HG02943 (cell line): ENCODE data around the gene COASY.
"Not testable (repeated sequence)": the region's sequence is repeated elsewhere in the genome, so short reads cannot be mapped to it uniquely, and the experiment has no call there.

Source experiments
- ATAC-seq: cut with Tn5 transposase; IDR thresholded peaks from one replicate; pipeline ENCODE4 v1.9.1; 2021; ENCODE audit warnings: mild to moderate bottlenecking, low read depth, moderate library complexity; ENCODE audit not compliant: unreplicated experiment

Gene COASY

GRCh38 chr17:42608305-42609181 lies 46.6 kb downstream of the COASY start:
- peak; percentile 30 for ATAC-seq

GRCh38 chr17:42609182-42609813 lies 47.4 kb downstream of the COASY start, which contains the start of the genes RETREG3 and TUBG1:
Gene RETREG3, minus strand, starts transcription at chr17:42609374. Its CDS starts 50 bp downstream, at chr17:42609324.
Gene TUBG1, plus strand, starts transcription at chr17:42609683. Its CDS starts 55 bp downstream, at chr17:42609738.
- peak; percentile 90 for ATAC-seq

GRCh38 chr17:42609814-42610801 lies 48.2 kb downstream of the COASY start:
- ATAC-seq = not testable (repeated sequence)

- no peak for ATAC-seq
These were observed 50.1 kb downstream of the COASY start for GRCh38 chr17:42612013-42612412.

GRCh38 chr17:42613699-42614295 lies 51.8 kb downstream of the COASY start:
- no peak for ATAC-seq
